Stimulated activated CD4-positive, alpha-beta T cell treated with anti-CD3 and anti-CD28 coated beads, Interleukin-12 subunit alpha, Interleukin-12 subunit beta, amount 100 ng/mL, for 48 hours (primary cell): ENCODE measurements around the gene CLEC20A.

Experiments
- DNase-seq, 3 donors: peaks; one replicate each; pipeline ENCODE4 v3.0.0-alpha.2; 2020; ENCODE audit warnings: low read depth in 2 of 3, low spot score in 1 of 3

The CLEC20A gene

DNA sequence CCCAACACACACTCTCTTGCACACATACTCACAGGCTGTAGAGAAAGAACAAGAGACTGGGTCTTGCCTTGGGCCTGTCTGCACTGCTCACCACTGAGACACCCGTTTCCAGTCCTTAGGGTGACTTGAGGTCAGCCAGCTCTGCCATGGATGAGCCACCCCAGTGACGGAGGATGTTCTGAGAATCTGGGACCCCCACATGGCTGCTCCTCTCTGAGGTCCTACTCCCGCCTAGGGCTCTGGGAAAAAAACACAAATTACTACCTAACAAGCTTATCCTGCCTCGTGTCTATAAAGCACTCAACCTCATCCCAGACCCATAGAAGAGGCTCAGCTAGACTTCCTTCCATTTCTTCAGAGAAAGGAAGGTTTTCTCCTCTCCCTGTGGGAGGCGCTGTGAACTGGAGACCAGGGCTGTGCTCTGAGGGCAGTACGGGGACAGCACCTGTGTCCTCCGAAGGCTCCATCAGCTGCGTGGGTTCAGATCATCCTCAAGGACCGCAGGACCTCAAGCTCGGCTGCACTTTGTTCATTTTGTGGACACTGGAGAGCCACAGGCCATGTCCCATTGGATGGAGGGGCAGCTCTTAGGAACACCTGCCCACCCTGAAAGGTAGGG is 4.3 kb upstream of the CLEC20A start:
- no peak for DNase-seq

DNA sequence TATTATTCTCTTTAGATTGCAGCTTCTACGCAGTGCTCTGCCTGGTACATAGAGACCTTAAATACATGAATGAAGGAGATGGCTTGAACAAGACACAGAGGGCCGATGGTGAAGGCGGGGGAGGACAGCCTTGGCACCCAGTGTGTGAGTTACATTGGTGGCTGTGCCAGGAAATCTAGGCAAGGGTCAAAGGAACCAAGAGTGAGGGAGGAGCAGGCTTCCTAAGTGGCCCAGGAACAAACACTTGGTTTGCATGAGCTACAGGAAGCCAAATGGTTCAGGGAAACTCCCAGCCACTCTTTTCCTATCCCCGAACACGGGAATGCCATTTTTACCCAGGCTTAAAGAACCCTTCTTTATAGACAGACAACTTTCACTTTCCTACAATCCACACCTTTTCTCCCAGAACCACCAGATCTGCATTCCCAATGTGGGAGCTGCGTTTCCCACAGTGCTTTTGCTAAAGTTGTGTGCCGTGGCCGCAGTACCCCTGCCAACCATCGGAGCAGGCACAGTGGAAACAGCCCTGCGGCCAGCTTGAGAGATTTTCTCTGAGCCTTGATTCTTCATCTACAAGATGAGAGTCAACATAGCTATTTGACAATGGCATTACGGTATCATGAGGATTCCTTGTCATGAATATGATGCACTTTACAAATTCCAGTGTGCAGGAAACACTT is 3.5 kb upstream of the CLEC20A start:
- no peak for DNase-seq

DNA sequence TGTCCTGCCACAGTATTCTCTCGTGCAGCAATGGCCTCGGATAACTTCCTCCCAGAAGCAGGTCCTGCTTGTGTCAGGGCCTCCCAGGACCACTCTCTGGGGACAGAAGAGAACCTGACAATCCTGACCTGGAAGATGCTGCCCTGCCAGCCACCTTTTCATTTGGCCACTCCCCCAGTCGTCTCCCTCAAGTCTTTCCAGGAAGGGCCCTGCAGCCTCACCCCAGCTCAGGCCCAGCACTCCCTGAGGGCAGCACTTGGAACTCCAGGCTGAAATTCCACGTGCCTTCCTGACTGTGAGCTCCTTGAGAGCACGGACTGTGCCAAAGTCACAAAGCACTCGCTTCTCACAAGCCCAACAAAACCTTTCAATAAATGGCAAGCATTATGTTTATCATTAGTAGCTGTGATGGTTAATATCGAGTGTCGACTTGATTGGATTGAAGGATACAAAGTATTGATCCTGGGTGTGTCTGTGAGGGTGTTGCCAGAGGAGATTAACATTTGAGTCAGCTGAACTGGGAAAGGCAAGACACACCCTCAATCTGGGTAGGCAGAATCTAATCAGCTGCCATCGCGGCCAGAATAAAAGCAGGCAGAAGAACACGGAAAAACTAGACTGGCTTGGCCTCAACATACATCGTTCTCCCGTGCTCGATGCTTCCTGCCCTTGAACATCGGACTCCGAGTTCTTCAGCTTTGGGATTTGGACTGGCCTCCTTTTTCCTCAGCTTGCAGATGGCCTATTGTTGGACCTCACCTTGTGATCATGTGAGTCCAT is 2.3 kb upstream of the CLEC20A start:
- DNase-seq, result no peak

DNA sequence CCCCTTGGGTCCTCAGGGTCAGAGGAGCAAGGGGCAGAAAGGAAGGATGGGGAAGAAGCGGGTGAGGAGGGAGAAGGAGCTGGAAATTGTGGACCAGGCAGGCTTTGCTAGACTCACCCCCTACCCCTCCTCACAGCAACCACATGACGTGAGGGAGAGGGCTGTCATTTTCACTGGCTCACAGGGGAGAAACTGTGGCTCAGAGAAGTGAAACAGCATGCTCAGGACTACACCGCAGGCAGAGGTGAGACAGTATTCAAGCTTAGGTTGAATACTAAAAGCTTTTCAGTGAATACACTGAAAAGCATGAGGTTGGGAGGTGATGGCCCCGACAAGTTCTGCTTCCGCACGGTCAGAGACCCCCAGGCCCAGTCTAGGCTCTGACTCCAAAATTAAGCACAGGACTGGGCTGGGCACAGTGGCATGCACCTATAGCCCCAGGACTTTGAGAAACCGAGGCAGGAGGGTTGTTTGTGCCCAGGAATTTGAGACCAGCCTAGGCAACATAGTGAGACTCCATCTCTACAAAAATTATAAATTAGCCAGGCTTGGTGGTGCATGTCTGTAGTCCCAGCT is 1.2 kb upstream of the CLEC20A start:
- no peak for DNase-seq

DNA sequence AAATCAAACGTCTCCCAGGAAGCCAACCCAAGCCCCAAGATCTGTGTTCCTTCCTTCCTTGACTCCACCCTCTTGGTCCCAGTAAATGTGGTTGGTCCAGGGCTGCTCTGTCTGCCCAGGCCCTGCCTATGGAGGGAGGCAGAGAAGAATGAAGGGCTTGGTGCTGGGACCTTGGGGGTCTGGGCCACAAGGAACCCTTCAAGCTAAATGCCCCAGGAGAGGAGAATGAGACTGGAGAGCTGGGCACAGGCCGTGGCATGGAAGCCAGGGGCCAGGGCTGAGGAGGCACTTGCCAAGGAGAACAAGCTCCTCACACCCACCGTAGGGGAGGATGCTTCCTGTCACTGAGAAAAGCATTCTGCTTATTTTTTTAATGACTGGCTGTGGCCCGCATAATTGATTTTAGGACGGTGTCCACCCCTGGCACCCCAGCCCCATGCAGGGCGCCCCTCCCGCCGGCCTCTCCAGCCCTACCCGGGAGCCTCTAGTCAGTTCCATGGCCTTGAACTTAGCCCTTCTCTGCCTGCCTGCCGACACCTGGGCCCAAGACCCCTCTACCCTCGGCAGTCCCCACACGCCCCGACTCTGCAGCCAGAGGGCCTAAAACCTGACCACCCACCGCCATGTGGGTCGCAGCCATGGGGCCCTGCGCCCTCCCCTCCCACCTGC is 889 bp downstream of the CLEC20A start:
- DNase-seq, result no peak

DNA sequence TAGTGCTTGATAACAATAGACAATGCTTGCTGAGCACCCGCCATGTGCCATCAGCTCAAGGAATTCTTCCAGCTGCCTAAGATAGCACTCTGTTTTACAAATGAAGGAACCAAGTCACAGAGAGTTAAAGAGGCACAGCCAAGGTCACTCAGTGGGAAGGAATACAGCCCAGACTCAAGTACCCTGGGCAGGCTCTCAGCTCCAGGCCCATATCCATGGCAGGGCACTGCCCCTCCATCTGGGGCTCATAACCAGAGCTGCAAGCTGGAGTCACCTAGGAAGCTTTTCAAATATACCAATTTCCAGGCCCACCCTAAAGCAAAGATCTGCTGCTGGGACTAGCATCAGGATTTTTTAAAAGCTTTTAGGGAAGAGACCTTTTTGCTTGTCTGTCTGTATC is 1.6 kb downstream of the CLEC20A start:
- no peak for DNase-seq

DNA sequence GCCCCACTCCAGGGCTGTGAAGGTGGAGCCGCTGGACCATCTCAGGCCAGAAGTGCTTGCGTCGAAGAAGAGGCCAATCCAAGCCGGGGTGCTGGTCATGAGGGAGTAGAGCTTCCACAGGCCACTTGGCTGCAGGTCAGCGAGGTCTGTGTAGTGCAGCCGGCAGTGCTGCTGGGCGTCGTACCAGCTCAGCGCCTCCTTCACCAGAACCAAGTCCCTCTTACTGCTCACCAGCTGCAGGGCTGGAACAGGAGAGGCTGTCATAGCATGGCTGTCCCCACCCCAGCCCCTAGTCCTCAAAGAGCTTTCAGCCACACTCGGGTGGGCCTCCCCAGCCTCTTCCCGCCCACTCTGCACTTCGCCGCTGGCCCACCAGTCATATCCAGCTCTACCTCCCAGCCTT is 2.2 kb downstream of the CLEC20A start:
- DNase-seq, result no peak

DNA sequence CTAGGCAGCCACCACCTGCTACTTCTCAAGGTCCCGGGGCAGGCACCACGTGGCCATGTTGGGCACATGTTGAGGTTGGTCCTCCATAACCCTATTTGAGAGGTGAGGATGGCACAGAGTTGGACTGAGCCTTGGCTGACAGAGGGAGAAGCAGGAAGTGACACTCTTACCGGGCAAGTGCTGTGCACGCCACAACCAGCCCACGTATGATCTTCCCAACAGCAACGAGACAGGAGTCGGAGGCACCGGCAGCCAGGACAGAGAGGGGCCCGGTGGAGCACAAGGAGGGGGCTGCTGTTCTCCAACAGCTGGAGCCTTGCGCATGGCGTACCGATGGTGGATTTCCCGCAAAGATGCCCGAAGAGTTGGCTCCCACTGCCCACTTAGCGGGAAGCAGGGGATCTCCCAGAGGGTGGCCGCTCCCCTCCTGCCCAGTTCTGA is 3.4 kb downstream of the CLEC20A start:
- no peak for DNase-seq

DNA sequence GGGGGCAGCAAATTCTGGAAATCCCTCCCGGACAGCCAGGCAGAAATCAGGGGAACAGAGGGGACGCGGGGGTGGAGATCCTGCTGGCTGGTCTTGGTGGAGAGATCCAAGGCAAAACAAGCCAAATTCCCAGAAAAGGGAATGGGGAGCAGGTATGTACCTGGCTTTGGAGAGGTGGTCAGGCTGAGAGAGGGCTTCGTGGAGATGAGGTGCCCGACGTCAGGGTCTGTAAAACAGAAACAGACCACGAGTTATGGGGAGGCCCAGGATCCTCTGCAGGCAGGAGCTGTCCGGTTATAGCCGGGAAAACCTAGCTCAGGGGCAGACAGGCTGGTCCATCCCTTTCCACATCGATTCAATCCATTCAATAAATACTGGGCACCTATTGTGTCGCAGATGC is 4.4 kb downstream of the CLEC20A start:
- DNase-seq, result no peak

DNA sequence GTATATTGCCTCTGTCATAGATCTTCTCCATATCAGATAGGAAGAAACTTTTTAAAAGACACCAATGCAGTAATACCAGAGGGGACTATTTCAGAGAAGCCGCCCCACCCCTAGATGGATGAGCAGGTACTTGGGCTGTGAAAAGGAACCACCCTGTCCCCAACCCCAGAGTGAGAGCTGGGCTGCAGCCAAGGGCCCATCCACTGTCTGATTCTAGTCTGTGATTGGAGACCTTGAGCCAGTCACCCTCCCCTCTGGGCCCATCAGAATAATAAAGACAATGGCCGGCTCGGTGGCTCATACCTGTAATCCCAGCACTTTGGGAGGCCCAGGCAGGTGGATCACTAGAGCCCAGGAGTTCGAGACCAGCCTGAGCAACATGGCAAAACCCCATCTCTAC is 5.0 kb downstream of the CLEC20A start:
- no peak for DNase-seq

DNA sequence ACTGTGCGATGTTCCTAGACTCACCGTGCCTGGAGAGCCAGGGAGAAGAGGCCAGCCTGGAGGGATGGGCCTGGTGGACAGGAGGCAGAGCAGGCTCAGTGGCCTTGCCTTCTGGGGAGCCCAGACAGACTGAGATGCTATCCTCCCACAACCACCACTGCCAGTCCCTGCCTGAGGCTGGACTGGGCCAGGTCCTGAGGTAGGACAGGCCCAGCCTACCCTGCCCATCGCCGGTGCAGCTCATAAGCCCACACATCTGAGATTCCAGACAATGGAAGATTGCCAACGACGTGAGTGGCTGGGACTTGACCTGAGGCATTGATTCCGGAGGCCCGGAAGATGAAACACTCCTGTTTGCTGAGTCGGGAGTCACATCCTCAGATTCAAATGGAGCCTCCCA is 5.8 kb downstream of the CLEC20A start:
- DNase-seq, result no peak

DNA sequence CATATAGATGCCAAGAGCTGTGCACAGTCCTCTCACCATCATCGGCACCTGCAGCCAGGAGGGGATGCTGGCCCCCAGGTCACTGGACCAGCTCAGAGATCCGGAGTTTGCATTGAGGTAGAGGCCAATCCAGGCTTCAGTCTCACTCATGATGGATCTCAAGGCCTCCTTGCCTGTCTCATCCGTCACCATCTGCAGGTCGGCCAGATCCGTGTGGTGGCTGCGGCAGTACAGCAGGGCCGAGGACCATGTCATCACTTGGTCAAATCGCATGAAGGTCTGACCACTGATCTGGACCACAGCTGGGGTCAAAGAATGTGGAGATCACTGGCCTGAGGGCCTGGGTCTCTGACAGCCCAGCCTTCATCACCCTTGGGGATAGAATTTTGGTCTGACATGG is 6.6 kb downstream of the CLEC20A start:
- DNase-seq, result no peak

DNA sequence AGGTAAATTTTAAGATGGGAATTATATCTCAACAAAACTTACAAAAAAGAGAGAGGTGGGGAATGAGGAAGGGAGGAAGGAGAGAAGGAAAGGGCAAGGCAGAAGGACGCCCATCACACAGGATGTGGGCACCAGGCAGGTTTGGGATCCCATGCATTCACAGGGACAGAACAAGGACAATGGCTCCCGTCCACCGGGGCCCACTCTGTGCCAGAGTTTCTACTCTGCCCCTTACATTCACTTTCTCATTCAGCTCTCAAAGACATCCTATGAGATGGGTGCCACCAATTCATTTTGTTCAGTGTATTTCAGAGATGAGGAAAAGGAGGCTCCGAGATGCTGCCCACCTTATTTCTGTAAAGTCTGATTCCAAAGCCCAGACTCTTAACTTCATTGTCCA is 7.4 kb downstream of the CLEC20A start:
- no peak for DNase-seq

DNA sequence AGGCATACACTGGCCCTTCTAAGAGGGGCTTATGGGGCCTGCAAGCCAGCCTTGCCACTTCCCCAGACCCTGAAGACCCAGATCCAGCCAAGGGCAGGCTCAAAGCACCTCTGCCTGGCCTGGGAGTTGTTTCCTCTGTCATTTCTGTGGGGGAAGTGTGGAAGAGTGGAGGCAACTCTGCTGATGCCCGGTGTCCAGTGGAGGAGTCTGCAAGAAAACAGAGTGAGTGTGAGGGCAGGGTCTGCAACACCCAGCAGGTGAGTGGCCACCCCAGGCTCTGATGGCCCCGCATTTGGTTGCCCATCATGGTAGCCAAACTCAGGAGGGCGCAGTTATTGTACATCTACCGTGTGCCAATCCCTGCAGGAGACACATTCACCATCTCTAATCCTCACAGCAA is 8.4 kb downstream of the CLEC20A start:
- no peak for DNase-seq

DNA sequence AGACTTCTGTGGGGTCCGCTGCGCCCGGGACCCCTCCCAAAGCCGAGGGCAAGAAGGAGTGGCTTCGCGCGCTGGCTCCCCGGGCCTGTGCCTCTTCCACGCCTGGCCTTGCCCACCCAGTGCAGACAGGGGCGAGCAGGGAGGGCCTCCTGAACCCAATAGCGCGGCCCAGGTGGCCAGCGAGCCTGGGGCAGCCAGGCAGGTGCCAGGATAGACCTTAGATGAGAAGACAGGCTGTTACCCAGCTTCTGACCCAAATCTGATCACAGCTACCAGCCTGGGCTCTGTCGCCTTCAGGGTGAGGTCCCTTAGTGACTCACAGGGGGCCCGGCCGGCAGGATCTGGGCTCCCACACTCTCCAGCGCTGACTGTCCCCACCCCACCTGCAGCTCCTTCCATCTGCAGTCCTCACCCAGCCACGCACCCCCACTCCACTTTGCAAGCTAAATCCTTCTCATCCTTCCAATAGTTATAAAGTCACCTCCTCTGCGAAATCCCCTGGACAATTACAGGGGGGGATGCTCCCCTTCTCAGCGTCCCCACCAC is 9.6 kb downstream of the CLEC20A start:
- DNase-seq, result no peak

DNA sequence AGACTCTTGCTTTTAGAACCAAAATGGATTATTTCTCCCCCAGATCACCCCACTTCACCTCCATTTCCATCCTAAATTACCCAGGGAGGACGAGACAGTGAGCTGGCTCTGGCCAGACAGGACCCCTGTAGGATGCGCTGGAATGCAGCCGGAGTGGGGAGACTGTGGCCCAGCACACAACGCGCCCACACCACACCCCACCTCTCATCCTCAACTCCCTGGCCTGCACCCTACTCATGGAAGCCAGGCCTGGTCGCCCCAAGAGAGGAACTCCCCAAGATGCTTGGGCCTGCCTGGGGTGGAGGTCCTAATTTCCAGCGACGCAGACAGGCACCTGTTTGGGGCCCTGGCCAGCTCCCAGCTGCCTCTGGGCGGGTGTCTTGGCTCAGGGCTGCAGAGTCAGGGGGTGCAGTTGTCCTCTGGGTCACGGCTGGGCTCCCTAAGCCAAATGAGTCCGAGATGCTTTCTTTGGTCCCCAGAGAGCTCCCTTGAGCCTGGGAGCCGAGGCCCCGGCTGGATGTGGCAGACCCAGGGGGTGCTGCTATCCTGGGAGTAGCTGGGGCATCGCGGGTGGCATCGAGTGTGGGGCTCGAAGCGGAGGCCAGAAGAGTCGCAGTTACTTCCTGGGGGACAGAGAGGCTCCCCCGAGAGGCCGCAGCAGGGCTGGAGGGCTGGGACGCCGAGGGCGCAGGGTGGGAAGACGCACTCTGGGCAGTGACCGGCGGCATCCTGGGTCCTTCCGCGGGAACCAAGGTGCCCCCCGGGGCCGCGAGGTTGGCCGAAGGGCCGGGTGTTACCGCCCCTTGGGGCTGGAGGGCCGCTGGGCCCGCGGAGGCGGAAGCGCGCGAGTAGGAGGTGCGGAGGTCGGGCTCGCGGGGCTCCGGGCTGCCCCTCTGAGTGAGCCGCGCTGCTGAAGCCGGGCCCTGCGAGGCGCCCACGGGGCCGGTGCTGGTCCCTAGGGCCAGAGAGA is 10.4 kb downstream of the CLEC20A start:
- DNase-seq, result no peak

DNA sequence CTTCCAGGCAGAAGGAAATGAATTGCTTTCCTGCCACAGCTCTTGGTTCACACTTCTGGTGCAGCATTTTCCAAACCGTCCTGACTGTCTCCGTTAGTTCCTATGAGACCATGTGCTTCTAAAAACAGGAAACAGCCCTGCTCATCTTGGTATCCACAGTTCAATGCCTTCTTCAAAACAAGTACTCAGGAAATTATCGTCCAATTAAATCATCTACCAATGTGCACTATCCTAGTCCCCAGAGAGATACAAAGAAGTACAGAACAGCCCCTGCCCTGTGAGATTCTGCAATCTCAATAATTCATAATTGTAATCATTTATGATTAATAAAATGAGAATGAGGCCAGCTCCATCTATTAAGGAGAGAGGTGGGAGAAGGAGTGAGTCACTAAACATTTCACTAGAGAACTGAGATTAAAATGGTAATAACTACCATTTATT is 11.2 kb downstream of the CLEC20A start:
- DNase-seq, result no peak

DNA sequence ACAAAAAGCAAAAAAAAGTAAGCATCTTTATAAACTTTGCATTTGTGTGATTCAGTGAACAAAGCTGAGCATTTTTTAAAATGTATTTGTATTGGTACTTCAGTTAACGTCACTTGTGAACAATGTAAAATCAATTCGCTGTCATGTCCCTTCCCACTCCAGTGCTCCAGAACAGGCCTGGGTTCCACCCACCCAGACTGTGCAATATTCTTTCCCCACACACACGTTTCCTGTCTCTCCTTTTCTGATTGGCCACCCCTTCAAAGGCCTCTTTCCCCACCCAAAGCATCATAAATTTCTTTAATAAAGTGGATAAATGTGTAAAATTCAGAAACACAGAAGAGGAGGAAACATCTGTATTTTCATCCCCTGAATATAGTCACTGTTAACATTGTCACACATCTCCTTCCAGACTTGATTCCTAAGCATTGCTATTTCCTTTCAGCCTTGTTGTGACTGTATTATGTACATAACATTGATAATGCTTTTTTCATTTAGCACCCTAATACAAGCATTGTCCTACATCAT is 12.0 kb downstream of the CLEC20A start:
- no peak for DNase-seq

DNA sequence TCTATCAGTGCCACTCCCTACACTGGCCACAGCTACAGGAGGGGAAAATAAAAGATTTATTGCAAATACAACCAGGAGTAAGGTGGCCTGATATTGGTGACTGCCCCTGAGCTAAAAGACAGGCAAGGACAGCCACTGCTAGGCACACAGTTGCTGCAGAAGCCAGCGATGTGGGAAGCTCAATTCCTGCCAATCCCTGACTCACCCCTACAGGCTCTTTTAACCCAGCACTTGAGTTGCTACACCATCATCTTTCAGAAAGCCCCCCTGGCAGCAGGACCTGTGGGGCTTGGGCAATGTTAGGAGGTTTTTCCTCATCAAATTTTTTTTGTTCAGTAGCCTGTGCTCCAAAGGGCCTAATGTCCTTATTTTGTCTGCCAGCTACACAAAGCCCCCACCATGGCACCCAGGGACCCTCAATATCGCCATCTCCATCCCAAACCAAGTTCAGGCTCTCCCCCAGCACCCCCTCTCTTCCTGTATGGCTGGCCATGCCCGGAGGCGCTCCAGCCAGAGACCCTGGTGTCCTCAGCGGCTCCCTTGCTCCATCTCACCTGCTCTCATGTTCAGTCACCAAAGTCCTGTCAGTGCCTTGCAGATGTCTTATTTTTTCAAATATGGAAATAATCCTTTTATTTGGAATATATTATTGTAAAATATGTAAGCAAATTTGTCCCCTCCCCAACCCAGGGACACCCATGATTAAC is 13.4 kb downstream of the CLEC20A start:
- no peak for DNase-seq
